Hepatocyte (in vitro differentiated cells): ENCODE data around the gene CCNG1. TPM values are rescaled to one million over a fixed set of nuclear protein-coding genes. Genes with fewer than 3 reads are reported as not detected.
"Not testable (repeated sequence)": the region's sequence is repeated elsewhere in the genome, so short reads cannot be mapped to it uniquely, and the experiment has no call there.

ENCODE experiments used
- DNase-seq: peaks from one replicate; pipeline ENCODE4 v3.0.0-alpha.2; 2016; ENCODE audit warnings: low spot score
- H2AFZ ChIP-seq: fragments of 200-600 bp; sonication (generic); 2 replicates; pipeline ENCODE4 v1.6.0; 2016; ENCODE audit warnings: antibody characterized with exemption, mild to moderate bottlenecking
- H3K27ac ChIP-seq: fragments of 200-600 bp; sonication (generic); 2 replicates; pipeline ENCODE4 v1.5.1; 2016; ENCODE audit warnings: mild to moderate bottlenecking
- H3K27me3 ChIP-seq: fragments of 200-600 bp; sonication (generic); 2 replicates; pipeline ENCODE4 v1.6.1; 2016
- H3K36me3 ChIP-seq: fragments of 200-600 bp; sonication (generic); replicated peaks from 2 replicates; pipeline ENCODE4 v1.5.1; 2016; ENCODE audit warnings: low read depth; ENCODE audit not compliant: insufficient read depth
- H3K4me1 ChIP-seq: fragments of 200-600 bp; sonication (generic); 2 replicates; pipeline ENCODE4 v1.5.1; 2016; ENCODE audit warnings: mild to moderate bottlenecking, moderate library complexity; ENCODE audit not compliant: insufficient read depth
- H3K4me2 ChIP-seq: fragments of 200-600 bp; sonication (generic); 2 replicates; pipeline ENCODE4 v1.6.0; 2016
- H3K4me3 ChIP-seq: fragments of 200-600 bp; sonication (generic); 2 replicates; pipeline ENCODE4 v1.5.1; 2016; ENCODE audit warnings: mild to moderate bottlenecking
- H3K79me2 ChIP-seq: fragments of 200-600 bp; sonication (generic); 2 replicates; pipeline ENCODE4 v1.6.0; 2017; ENCODE audit warnings: mild to moderate bottlenecking
- H3K9me2 ChIP-seq: fragments of 200-600 bp; sonication (generic); replicated peaks from 2 replicates; pipeline ENCODE4 v1.6.0; 2017; ENCODE audit warnings: mild to moderate bottlenecking; ENCODE audit not compliant: insufficient read depth
- H3K9me3 ChIP-seq: fragments of 200-600 bp; sonication (generic); 2 replicates; pipeline ENCODE4 v1.5.1; 2016; ENCODE audit warnings: low read depth, mild to moderate bottlenecking
- H4K20me1 ChIP-seq: fragments of 200-600 bp; sonication (generic); 2 replicates; pipeline ENCODE4 v1.6.0; 2016; ENCODE audit warnings: mild to moderate bottlenecking; ENCODE audit not compliant: insufficient read depth, poor library complexity, severe bottlenecking
- CTCF ChIP-seq: fragments of 200-600 bp; sonication (generic); IDR thresholded peaks from 2 replicates; pipeline ENCODE4 v1.5.1; 2016; ENCODE audit warnings: antibody characterized with exemption, mild to moderate bottlenecking; ENCODE audit not compliant: poor library complexity
- EZH2 ChIP-seq: fragments of 200-600 bp; sonication (generic); IDR thresholded peaks from 2 replicates; pipeline ENCODE4 v1.6.1; 2016; ENCODE audit warnings: antibody characterized with exemption, mild to moderate bottlenecking, borderline replicate concordance
- EZH2phosphoT487 ChIP-seq: fragments of 200-600 bp; sonication (generic); IDR thresholded peaks from one replicate; pipeline ENCODE4 v1.6.1; 2018; ENCODE audit warnings: antibody characterized with exemption, mild to moderate bottlenecking, low read depth, moderate library complexity; ENCODE audit not compliant: unreplicated experiment, severe bottlenecking
- WGBS: methylation state at CpG from one replicate; pipeline ENCODE4 v1.1.6; 2016; ENCODE audit warnings: low lambda C conversion rate; ENCODE audit errors: missing lambda C conversion rate; 5-methylcytosine and 5-hydroxymethylcytosine counted together
- polyA plus RNA-seq: library from polyadenylated mRNA; unstranded; fragments of >200 nt; fragmentation: Nextera tagmentation; extraction: Ambion mirVana; gene quantifications from 2 replicates; pipeline ENCODE4 v1.2.1, GENCODE V29; 2016
- total RNA-seq: library from RNA; depleted of rRNA; stranded (reverse); fragments of >200 nt; gene quantifications from 2 replicates; pipeline ENCODE4 v1.2.3, GENCODE V29; 2014

The CCNG1 gene
- total and polyA plus RNA-seq, 2 experiments from 2014 or later, result 158 to 390 TPM

GRCh38 chr5:163424836-163425235, 12.6 kb upstream of the CCNG1 start:
- 96% methylated on average over 1 of the region's 1 CpG for WGBS
- H3K9me2 ChIP-seq, result no peaks in the 10 kb centered on the region

GRCh38 chr5:163426128-163426527, 11.3 kb upstream of the CCNG1 start:
- not testable (repeated sequence) for H3K4me3 ChIP-seq, H3K36me3 ChIP-seq, DNase-seq, H4K20me1 ChIP-seq, H3K27ac ChIP-seq, H3K9me3 ChIP-seq, H3K4me1 ChIP-seq, H2AFZ ChIP-seq, H3K9me2 ChIP-seq, H3K79me2 ChIP-seq, H3K27me3 ChIP-seq, H3K4me2 ChIP-seq
- 85% methylated on average over 4 of the region's 4 CpGs for WGBS

More at GRCh38 chr5:163424836-163425235, 12.6 kb upstream of the CCNG1 start:
- H2AFZ ChIP-seq, result no peak overlapping the region
- H3K4me1 ChIP-seq, result no peaks in the 10 kb centered on the region
- H3K79me2 ChIP-seq, result no peaks in the 10 kb centered on the region
- H3K27ac ChIP-seq, result no peak overlapping the region
- no peaks in the 10 kb centered on the region for H4K20me1 ChIP-seq
- H3K9me3 ChIP-seq, result no peaks in the 10 kb centered on the region
- no peak overlapping the region for H3K4me2 ChIP-seq
- DNase-seq, result no peak
- H3K27me3 ChIP-seq, result no peaks in the 10 kb centered on the region
- TF ChIP-seq EZH2 (no peak), EZH2phosphoT487 (no peak), CTCF (no peak)
- no peaks in the 10 kb centered on the region for H3K36me3 ChIP-seq
- no peak overlapping the region for H3K4me3 ChIP-seq

GRCh38 chr5:163432544-163432943, 4.9 kb upstream of the CCNG1 start:
- peak overlapping the region; percentile 28 for H3K4me2 ChIP-seq
- DNase-seq, result no peak

GRCh38 chr5:163433271-163433670, 4.1 kb upstream of the CCNG1 start:
- no peaks in the 10 kb centered on the region for H3K9me3 ChIP-seq
- H4K20me1 ChIP-seq, result peaks cover 4% of the 10 kb centered on the region
- H3K9me2 ChIP-seq, result no peaks in the 10 kb centered on the region
- WGBS, result 39% methylated on average over 5 of the region's 5 CpGs
- peak overlapping the region; percentile 78 for H3K27ac ChIP-seq
- H3K79me2 ChIP-seq, result peaks cover 7% of the 10 kb centered on the region
- no peak for DNase-seq
- no peaks in the 10 kb centered on the region for H3K36me3 ChIP-seq
- H3K4me3 ChIP-seq, result no peak overlapping the region
- no peak for TF ChIP-seq CTCF
- TF ChIP-seq EZH2phosphoT487, result no peak
- TF ChIP-seq EZH2, result no peak
- no peaks in the 10 kb centered on the region for H3K27me3 ChIP-seq
- peaks cover 9% of the 10 kb centered on the region for H3K4me1 ChIP-seq
- peak overlapping the region; percentile 28 for H3K4me2 ChIP-seq
- no peak overlapping the region for H2AFZ ChIP-seq

More at GRCh38 chr5:163432544-163432943, 4.9 kb upstream of the CCNG1 start:
- H2AFZ ChIP-seq, result no peak overlapping the region
- peaks cover under 1% of the 10 kb centered on the region for H3K79me2 ChIP-seq
- H4K20me1 ChIP-seq, result no peaks in the 10 kb centered on the region
- H3K27ac ChIP-seq, result peak overlapping the region; percentile 78
- TF ChIP-seq EZH2phosphoT487, result no peak
- TF ChIP-seq CTCF, result no peak
- no peak for TF ChIP-seq EZH2
- H3K4me3 ChIP-seq, result no peak overlapping the region
- no peaks in the 10 kb centered on the region for H3K36me3 ChIP-seq
- peaks cover 9% of the 10 kb centered on the region for H3K4me1 ChIP-seq
- no peaks in the 10 kb centered on the region for H3K9me2 ChIP-seq
- H3K27me3 ChIP-seq, result no peaks in the 10 kb centered on the region
- H3K9me3 ChIP-seq, result no peaks in the 10 kb centered on the region
- 60% methylated on average over 1 of the region's 1 CpG for WGBS
